Muscle of arm (tissue), 12 donors: ENCODE measurements around the gene ADSS1. TPM values are rescaled to one million over a fixed set of nuclear protein-coding genes. Genes with fewer than 3 reads are reported as not detected.

Experiments
- DNase-seq: peaks from one replicate; pipeline ENCODE4 v3.0.0-alpha.2; 2013
- polyA plus RNA-seq, 12 donors: library from polyadenylated mRNA; unstranded; fragments of 120-200 nt; gene quantifications; one replicate each; pipeline ENCODE4 v1.2.1, GENCODE V29; 2013; ENCODE audit not compliant: insufficient read length in 12 of 12

ADSS1 gene
- polyA plus RNA-seq, 12 donors = 23.0 to 88.2 (median 55.5) TPM; not detected in 1

DNA sequence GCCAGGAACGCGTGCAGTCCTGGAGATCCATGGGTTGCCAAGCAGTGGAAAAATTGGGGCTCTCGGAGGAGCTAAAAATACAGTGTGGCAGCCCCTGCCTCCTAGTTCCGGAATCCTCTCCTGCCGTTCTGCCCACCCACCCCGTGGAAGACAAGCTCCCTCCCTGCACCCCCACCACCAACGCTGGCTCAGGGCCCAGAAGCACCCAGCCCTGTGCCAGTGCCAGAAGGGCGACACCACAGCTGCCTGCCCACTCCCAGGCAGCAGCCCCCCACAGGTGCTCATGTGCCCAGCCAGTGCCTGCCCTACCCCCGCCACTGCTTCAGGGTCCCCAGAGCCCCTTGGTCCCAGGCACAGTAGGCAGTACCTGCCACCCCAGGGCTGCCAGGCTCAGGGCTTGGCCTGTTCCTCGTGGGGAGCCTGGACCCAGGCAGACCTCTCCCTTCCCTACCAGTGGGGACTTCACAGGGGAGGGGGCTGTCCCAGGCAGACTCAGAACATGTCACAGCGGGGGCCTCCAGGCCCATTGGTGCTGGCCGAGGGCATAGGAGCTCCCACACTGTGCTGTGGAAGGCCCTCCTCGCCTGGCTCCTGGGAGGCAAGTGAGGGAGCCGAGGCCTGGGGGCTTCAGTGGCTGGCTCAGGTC lies 27.2 kb upstream of the ADSS1 start:
- DNase-seq = no peak

DNA sequence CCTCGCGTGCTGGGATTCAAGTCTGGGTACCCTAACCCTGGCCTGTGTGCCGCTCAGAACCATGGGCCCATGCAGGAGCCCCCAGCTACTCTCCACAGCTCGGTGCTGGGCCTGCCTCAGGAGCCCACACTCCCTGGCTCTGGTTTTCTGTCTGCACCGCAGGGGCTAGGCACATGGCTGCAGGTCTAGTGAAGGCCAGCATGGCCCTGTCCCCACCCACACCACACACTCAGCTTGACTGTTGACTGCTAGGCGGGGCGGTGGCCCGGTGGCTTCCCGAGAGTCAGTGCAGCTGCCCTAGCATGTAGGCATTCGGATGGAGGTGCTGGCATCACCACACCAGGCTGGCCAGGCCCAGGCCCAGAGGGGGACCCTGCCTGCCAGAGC lies 26.7 kb upstream of the ADSS1 start:
- no peak for DNase-seq

- DNase-seq = no peak
Measured at GRCh38 chr14:104697892-104698583, 26.0 kb upstream of the ADSS1 start.

DNA sequence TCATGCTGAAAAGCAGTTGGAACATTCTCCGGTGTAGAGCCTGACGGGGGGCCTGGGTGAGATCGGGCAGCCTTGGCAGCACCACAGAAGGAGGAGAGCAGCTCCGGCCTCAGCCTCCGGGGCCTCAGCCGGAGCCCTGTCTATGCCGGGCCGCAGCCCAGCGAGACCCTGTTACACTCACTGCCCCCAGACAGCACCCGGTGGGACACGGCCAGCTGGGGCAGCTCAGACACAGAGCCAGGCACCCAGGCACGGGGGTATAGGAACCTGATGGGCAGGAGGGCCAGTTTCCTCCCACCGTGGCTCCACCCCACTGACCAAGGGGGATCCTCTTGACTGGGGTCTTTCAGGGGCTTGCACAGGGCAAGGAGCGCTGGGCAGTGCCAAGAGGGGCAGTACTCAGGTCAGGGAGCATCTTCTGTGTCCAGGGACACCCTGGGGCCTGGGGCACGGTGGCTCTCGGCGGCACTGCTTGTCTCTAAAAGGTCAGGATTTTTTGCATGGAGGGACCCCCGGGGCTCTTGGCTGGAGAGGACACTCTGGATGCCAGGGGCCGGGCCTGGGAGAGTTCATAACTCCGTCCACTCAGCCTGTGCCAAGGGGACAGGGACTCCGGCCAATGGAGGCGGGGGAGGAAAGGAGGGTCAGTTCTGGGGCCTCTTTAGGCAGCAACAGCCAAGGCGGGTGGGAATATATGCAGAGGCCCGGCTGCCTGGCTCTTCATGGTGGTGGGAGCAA lies 25.2 kb upstream of the ADSS1 start:
- no peak for DNase-seq

DNA sequence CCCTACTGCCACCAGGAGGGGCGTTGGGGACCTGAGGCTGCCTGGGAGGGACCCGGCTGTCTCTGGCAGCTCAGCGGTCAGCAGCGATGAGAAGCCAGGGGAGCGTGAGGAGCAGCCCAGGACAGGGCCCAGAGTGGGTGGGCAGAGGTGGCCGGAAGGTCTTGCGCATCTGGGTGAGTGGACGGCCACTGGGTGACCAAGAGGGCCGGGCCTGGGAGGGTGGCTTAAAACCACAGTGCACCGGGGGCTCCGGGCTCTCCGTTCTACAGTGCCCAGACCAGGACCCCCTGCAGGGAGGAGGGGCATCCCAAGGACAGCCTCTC lies 24.6 kb upstream of the ADSS1 start:
- no peak for DNase-seq

DNA sequence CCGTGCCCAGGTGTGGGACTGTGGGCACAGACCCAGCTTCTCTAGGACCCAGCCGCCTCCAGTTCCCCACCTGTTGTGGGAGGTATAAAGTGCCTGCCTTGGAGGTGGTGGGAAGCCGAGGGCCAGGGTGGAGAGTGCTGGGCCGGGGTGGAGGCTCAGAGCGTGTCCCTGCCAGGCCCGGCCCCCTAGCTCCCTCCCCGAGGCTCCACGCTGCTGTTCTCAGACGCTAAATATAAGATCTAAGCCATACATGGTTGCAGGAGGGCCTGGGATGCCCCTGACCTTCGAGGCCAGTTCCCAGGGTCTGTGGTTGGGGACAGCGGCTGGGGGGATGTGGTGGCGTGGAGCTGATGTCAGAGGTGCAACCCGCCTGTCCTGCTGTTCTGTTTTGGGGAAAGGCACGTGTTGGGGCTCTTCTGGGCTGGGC lies 23.8 kb upstream of the ADSS1 start:
- no peak for DNase-seq

DNA sequence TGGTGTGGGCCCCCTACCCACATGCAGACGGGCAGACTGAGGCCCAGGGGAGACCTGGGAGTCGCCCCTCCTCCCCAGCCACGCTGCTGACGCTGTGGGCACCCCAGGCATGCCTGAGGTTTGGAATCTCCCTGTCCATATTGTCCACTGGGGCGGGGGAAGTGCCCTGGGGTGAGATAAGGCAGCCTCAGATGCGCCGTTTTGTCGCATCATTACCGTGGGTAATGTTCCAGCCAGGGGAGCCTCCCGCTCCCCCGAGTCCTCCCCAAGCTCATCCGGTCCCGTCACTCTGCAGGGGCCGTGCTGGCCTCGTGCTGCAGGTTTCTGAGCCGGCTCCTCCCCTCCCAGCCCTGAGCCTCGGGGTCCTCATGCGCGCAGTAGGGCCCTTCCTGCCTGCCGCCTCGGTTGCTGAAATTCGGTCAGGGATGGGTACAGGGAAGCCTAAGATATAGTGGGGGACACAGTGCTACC lies 23.2 kb upstream of the ADSS1 start:
- no peak for DNase-seq

GRCh38 chr14:104701383-104702076 lies 22.5 kb upstream of the ADSS1 start:
- no peak for DNase-seq

DNA sequence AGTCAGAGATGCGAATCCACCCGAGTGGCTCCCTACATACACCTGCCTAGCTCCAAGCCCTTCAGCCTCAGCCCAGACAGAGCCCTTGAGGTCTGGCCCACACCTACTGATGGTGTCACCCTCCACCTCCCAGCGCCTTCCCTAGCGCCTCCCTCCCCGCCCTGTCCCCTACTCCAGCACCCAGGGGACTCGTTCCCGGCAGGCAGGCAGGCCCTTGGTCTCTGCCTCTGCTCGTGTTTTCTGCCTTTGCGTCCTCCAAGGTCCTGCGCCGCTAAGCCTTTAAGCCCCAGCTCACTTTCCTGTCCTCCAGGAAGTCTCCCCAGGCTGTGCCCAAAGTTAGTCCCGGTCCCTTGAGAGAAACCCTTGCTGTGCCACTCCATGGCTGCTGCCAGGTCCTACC lies 21.9 kb upstream of the ADSS1 start:
- no peak for DNase-seq

DNA sequence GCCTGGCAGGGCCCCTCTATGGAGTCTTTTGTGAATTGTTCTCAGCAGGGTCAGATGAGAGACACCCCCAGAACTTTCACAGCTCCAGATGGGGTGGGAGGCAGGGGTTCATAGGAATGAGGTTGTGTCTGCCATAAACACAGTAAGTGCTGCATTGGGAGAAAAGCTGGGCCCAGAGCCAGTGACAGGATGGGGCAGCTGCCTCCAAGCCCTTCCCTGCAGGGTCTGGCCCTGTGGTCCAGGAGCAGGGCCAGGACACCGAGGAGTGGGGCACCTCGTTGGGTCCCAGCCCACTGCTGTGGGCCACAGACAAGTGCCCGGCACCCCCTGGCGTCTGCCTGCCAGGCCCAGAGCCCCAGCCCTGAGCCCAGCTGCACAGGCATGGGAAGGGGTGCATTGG lies 21.4 kb upstream of the ADSS1 start:
- no peak for DNase-seq

GRCh38 chr14:104703269-104703668 lies 20.8 kb upstream of the ADSS1 start:
- DNase-seq = no peak

DNA sequence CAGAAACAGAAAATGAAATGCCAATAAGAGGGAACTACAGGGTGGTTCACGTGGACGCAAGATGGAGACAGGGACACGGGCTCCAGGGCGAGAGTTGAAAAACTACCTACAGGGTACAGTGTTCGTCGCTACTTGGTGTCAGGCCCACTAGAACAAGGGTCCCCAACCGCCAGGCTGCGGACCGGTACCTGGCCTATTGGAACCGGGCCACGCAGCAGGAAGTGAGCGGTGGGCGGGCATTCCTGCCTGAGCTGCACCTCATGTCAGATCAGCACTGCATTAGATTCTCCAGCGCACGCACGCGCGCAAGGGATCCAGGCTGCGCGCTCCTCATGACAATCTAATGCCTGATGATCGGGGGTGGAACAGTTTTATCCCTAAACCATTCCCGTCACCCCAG lies 19.8 kb upstream of the ADSS1 start:
- DNase-seq = no peak

DNA sequence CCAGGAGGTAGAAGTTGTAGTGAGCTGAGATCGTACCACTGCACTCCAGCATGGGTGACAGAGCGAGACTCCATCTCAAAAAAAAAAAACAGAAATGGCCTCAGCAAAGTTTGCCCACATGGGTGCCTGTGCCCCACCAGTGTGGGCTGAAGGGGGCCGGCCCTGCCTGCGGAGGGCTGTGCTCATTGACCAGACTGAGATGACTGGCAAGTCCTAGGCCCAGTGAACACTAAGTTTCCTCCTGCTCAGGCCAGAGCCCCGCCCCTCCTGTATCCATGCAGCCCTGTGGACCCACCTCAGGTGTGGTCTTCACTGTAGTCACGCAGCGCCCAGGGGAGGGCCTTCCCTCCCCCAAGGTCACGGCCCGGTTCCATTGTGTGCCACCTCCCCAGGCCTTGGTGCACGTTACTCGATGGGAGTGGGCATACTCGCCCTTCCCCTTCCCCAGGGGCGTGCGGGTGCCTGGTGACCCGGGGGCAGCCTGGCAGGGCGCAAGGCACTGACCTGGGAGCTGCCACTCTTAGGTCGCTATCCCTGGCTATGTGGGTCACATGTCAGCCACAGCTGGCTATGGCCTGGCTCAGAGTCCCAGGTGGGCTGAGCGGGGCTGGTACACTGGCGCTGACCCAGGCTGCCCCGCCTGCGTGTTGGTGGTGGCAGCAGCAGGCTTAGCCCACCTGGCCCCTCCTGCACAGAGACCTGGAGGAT lies 18.5 kb upstream of the ADSS1 start:
- DNase-seq = no peak

DNA sequence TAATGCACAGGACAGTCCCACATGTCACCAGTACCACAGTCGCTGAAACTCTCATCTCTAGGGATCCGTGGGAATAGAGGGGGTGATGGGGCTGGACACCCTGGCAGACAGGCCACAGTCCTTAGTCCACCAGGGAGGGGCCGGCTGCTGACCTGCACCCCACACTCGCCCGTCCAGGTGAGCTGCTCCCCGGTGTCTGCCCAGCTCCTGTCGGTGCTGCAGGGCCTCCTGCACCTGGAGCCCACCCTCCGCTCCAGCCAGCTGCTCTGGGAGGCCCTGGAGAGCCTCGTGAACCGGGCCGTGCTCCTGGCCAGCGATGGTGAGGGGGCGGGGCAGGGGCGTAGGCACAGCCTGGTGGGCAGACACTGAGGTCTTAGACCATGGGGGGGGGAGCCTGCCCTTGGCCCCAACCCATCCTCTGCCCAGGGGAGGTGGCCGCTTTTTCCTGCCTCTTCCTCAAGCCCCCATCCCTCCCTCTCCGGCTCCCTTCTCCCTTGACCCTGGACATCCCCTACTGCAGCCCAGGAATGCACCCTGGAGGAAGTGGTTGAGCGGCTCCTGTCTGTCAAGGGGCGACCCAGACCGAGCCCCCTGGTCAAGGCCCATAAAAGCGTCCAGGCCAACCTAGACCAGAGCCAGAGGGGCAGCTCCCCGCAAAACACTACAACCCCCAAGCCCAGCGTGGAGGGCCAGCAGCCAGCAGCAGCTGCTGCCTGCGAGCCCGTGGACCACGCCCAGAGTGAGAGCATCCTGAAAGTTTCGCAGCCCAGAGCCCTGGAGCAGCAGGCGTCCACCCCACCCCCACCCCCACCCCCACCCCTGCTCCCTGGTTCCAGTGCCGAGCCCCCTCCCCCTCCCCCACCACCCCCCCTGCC lies 17.1 kb upstream of the ADSS1 start:
- DNase-seq = peak; percentile 47

DNA sequence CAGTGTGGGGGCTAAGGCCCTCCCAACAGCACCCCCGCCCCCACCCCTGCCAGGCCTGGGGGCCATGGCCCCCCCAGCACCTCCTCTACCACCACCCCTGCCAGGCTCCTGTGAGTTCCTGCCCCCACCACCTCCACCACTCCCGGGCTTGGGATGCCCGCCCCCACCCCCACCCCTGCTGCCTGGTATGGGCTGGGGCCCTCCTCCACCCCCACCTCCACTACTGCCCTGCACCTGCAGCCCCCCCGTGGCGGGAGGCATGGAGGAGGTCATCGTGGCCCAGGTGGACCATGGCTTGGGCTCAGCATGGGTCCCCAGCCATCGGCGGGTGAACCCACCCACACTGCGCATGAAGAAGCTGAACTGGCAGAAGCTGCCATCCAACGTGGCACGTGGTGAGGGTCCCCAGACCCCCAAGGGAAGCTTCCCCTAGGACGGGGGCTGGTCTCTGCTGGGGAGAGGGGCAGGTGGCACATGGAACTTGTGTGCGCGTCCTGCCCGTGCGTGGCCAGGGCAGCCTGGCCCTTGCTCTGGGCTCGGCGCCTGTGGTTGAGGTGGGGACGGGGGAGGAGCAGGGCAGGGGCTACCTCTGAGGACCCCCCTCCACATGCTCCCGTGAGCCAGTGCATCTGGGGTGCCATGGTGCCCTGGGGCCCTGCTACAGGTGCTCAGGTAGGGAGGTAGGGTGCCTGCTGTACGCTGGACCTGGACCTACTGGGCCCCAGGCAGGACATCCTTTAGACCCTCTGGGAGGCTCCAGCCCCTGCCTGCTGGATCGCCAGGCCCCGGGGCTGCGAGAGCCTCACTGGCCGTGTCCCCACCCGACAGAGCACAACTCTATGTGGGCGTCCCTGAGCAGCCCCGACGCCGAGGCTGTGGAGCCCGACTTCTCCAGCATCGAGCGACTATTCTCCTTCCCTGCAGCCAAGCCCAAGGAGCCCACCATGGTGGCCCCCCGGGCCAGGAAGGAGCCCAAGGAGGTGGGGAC lies 16.1 kb upstream of the ADSS1 start:
- DNase-seq = no peak

GRCh38 chr14:104708606-104709268 lies 15.3 kb upstream of the ADSS1 start:
- peak; percentile 72 for DNase-seq

DNA sequence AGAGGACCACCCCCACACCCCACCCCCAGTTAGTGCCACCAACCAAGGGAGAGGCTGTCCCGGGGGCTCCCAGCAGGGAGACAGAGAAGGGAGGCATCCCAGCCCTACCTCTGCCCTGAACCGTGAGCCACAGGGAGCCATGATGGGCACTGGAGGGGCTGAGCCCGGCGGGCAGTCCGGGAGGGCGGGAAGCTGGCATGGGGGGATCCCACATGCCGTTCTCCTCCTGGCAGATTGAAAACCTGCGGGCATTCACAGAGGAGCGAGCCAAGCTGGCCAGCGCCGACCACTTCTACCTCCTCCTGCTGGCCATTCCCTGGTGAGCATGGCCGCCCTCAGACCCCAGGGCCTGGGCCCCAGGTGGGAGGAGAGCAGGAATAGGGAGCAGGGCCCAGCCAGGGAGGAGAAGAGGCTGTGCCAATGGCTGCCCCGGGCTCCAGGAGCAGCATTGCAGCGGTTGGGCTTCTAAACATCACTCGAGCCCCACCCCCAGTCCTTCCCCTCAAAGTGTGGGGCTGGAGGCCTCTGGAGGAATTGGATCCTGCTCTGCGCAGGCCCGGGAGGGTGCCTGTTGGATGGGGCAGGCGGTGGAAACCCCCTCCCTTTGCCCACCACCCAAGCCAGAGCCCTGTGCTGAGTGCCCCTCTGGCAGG lies 14.5 kb upstream of the ADSS1 start:
- no peak for DNase-seq

GRCh38 chr14:104710071-104710735 lies 13.8 kb upstream of the ADSS1 start:
- no peak for DNase-seq
